ENCODE measurements around the gene DYNC1H1.

The DYNC1H1 gene

DNA sequence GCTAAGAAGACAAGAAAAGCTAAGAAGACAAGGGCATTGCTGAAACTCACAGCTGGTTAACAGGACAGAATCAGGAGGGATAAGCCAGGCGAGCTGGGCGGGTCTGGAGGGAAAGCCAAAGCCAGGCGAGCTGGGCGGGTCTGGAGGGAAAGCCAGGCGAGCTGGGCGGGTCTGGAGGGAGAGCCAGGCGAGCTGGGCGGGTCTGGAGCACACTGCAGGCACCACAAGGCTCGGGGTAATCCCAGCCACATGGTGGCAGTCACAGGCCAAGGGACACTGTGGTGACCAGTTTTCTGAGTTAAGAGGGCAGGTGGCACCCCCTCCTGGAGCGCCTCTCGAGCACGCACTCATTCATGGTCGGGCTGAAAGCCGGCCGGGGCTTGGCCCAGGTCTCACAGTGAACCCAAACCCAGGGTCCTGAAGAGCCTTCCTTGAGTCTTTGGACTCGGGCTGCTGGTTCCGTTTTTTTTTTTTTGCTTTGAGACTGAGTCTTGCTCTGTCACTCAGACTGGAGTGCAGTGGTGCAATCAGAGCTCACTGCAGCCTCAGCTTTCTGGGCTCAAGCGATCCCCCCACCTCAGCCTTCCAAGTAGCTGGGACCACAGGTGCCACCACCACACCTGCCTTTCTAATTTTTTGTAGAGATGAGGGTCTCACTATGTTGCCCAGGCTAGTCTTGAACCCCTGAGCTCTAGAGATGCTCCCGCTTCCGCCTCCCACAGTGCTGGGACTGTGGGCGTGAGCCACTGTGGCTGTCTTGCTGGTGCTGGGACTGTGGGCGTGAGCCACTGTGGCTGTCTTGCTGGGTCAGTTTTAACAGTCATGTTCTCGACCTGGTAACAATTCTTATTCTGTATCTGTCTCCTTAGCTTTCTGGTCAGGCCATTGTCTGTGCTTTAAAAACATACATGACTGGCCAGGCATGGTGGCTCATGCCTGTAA lies 82.2 kb downstream of the DYNC1H1 start:
- Histone ChIP-seq H3K4ac (ENCODE audit: low read length) (no peak overlapping the region), H3K79me1 (ENCODE audit: low read depth, low read length) (peaks cover 12% of the 10 kb centered on the region), H2AK5ac (ENCODE audit: low read depth, low read length) (no peak overlapping the region), H2BK5ac (ENCODE audit: low read length) (no peak overlapping the region), H3K27me3 (ENCODE audit: control insufficient read depth in 3 of 3, insufficient read depth in 3 of 3, low read depth in 1 of 3, low read length in 3 of 3) (no peaks in the 10 kb centered on the region), H3K23ac (ENCODE audit: low read depth, low read length, poor library complexity) (peak overlapping the region; percentile 68), H3K18ac (ENCODE audit: low read length) (no peak overlapping the region), H3K14ac (ENCODE audit: low read length) (no peak overlapping the region), H3K9me3 (replicated peaks in 1 of 2; ENCODE audit: control insufficient read depth in 2 of 2, insufficient read depth in 1 of 2, low read depth in 1 of 2, low read length in 2 of 2) (no peaks in the 10 kb centered on the region), H2AFZ (ENCODE audit: low read length) (no peak overlapping the region), H3K4me2 (ENCODE audit: insufficient read depth, low read length, poor library complexity, severe bottlenecking) (no peak overlapping the region), H2BK120ac (ENCODE audit: low read depth, low read length) (no peak overlapping the region), H3K36me3 (replicated peaks in 1 of 2; ENCODE audit: control insufficient read depth in 2 of 2, insufficient read depth in 2 of 2, low read length in 2 of 2) (peaks cover 64 to 96% of the 10 kb centered on the region in 2 donors), H2BK15ac (ENCODE audit: low read length) (no peak overlapping the region), H3K4me1 (ENCODE audit: control insufficient read depth in 2 of 2, insufficient read depth in 1 of 2, low read depth in 1 of 2, low read length in 2 of 2) (no peaks in the 10 kb centered on the region), H3K9ac (ENCODE audit: low read depth, low read length, poor library complexity) (no peak overlapping the region), H4K91ac (ENCODE audit: low read depth, low read length, poor library complexity) (no peak overlapping the region), H3K4me3 (ENCODE audit: low read length in 2 of 2) (no peak overlapping the region), H3K27ac (replicated peaks; ENCODE audit: low read length) (no peak overlapping the region), H4K8ac (ENCODE audit: low read depth, low read length) (peak overlapping the region; percentile 82), H2BK12ac (ENCODE audit: low read length) (no peak overlapping the region)
- WGBS, 2 donors (ENCODE audit: extremely low coverage in 2 of 2, insufficient read length in 2 of 2, insufficient replicate concordance in 1 of 2) = no CpG with 5 or more reads among the region's 23 CpGs
- peak; percentile 71 for DNase-seq (ENCODE audit: low spot score)

DNA sequence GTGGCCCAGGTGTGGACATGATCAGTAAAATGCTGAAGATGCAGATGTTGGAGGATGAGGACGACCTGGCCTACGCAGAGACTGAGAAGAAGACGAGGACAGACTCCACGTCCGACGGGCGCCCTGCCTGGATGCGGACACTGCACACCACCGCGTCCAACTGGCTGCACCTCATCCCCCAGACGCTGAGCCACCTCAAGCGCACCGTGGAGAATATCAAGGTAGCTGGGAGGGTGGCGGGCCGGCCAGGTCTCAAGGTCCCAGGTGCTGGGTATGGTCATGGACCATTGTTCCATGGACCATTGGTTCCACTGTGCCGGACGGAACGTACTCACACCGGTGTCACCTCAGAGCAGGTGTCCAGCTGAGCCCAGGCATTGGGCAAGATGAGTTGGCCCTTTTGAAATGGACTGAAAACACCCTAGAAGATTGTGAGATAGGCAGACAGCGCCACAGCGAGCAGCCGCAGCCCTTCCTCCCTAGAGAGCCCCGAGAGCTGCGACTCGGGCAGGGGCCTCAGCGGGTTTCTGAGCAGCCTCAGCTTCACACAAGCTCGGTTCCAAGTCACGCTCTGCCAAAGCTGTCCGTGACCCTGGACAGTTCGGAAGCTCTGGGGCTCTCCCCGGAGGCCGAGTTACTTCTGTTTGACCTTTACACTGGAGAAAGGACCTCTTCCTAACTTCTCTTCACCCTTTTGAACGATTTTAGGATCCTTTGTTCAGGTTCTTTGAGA lies 83.6 kb downstream of the DYNC1H1 start:
- WGBS, 2 donors (ENCODE audit: extremely low coverage in 2 of 2, insufficient read length in 2 of 2, insufficient replicate concordance in 1 of 2) = no CpG with 5 or more reads among the region's 33 CpGs
- Histone ChIP-seq H2AFZ (ENCODE audit: low read length) (no peak overlapping the region), H3K9me3 (replicated peaks in 1 of 2; ENCODE audit: control insufficient read depth in 2 of 2, insufficient read depth in 1 of 2, low read depth in 1 of 2, low read length in 2 of 2) (no peaks in the 10 kb centered on the region), H3K27me3 (ENCODE audit: control insufficient read depth in 3 of 3, insufficient read depth in 3 of 3, low read depth in 1 of 3, low read length in 3 of 3) (no peaks in the 10 kb centered on the region), H3K79me1 (ENCODE audit: low read depth, low read length) (peaks cover 12% of the 10 kb centered on the region), H3K4me2 (ENCODE audit: insufficient read depth, low read length, poor library complexity, severe bottlenecking) (no peak overlapping the region), H2BK15ac (ENCODE audit: low read length) (no peak overlapping the region), H4K91ac (ENCODE audit: low read depth, low read length, poor library complexity) (no peak overlapping the region), H2BK12ac (ENCODE audit: low read length) (no peak overlapping the region), H4K8ac (ENCODE audit: low read depth, low read length) (no peak overlapping the region), H3K23ac (ENCODE audit: low read depth, low read length, poor library complexity) (no peak overlapping the region), H2BK120ac (ENCODE audit: low read depth, low read length) (no peak overlapping the region), H3K9ac (ENCODE audit: low read depth, low read length, poor library complexity) (no peak overlapping the region), H3K4me3 (ENCODE audit: low read length in 2 of 2) (no peak overlapping the region), H2AK5ac (ENCODE audit: low read depth, low read length) (no peak overlapping the region), H3K14ac (ENCODE audit: low read length) (no peak overlapping the region), H2BK5ac (ENCODE audit: low read length) (no peak overlapping the region), H3K27ac (replicated peaks; ENCODE audit: low read length) (no peak overlapping the region), H3K18ac (ENCODE audit: low read length) (peak overlapping the region; percentile 17), H3K36me3 (replicated peaks in 1 of 2; ENCODE audit: control insufficient read depth in 2 of 2, insufficient read depth in 2 of 2, low read length in 2 of 2) (peaks cover 57 to 96% of the 10 kb centered on the region in 2 donors), H3K4ac (ENCODE audit: low read length) (no peak overlapping the region), H3K4me1 (ENCODE audit: control insufficient read depth in 2 of 2, insufficient read depth in 1 of 2, low read depth in 1 of 2, low read length in 2 of 2) (no peaks in the 10 kb centered on the region)
- DNase-seq (ENCODE audit: low spot score) = no peak

DNA sequence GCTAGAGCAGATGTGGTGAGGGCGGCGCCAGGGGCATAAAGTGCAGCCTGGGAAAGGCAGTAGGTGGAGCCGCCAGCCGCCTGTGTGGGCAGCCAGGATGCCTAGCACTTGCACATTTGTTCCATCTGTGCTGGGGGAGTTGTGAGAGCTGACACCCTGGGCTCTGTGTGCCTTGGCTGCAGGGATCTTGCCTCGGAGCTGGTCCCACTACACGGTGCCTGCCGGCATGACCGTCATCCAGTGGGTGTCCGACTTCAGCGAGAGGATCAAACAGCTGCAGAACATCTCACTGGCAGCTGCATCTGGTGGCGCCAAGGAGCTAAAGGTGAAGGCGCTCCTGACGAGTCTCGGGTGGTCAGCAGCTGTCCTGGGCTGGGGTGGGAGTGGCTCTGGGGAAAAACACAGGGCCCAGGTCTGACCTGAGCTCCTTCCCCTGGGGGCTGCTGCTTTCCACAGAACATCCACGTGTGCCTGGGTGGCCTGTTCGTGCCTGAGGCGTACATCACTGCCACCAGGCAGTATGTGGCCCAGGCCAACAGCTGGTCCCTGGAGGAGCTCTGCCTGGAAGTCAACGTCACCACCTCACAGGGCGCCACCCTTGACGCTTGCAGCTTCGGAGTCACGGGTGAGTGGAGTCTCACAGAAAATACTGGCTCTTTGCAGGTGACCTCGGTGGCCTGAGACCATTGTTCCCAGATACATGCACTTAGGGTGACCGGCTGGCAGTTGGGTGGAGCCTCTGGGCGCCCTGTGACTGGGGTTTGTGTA lies 85.1 kb downstream of the DYNC1H1 start:
- DNase-seq (ENCODE audit: low spot score) = no peak
- Histone ChIP-seq H3K4me1 (ENCODE audit: control insufficient read depth in 2 of 2, insufficient read depth in 1 of 2, low read depth in 1 of 2, low read length in 2 of 2) (no peaks in the 10 kb centered on the region), H3K18ac (ENCODE audit: low read length) (no peak overlapping the region), H3K27ac (replicated peaks; ENCODE audit: low read length) (no peak overlapping the region), H3K23ac (ENCODE audit: low read depth, low read length, poor library complexity) (peak overlapping the region; percentile 65), H3K4ac (ENCODE audit: low read length) (no peak overlapping the region), H3K79me1 (ENCODE audit: low read depth, low read length) (peaks cover 12% of the 10 kb centered on the region), H2AFZ (ENCODE audit: low read length) (no peak overlapping the region), H3K36me3 (replicated peaks in 1 of 2; ENCODE audit: control insufficient read depth in 2 of 2, insufficient read depth in 2 of 2, low read length in 2 of 2) (peaks cover 44 to 90% of the 10 kb centered on the region in 2 donors), H2AK5ac (ENCODE audit: low read depth, low read length) (no peak overlapping the region), H3K9me3 (replicated peaks in 1 of 2; ENCODE audit: control insufficient read depth in 2 of 2, insufficient read depth in 1 of 2, low read depth in 1 of 2, low read length in 2 of 2) (no peaks in the 10 kb centered on the region), H3K14ac (ENCODE audit: low read length) (no peak overlapping the region), H3K4me2 (ENCODE audit: insufficient read depth, low read length, poor library complexity, severe bottlenecking) (peak overlapping the region; percentile 11), H2BK12ac (ENCODE audit: low read length) (peak overlapping the region; percentile 58), H3K9ac (ENCODE audit: low read depth, low read length, poor library complexity) (peak overlapping the region; percentile 30), H4K91ac (ENCODE audit: low read depth, low read length, poor library complexity) (no peak overlapping the region), H3K27me3 (ENCODE audit: control insufficient read depth in 3 of 3, insufficient read depth in 3 of 3, low read depth in 1 of 3, low read length in 3 of 3) (no peaks in the 10 kb centered on the region), H3K4me3 (ENCODE audit: low read length in 2 of 2) (no peak overlapping the region), H2BK15ac (ENCODE audit: low read length) (no peak overlapping the region), H2BK5ac (ENCODE audit: low read length) (no peak overlapping the region), H4K8ac (ENCODE audit: low read depth, low read length) (peak overlapping the region; percentile 82), H2BK120ac (ENCODE audit: low read depth, low read length) (no peak overlapping the region)
- WGBS, 2 donors (ENCODE audit: extremely low coverage in 2 of 2, insufficient read length in 2 of 2, insufficient replicate concordance in 1 of 2) = no CpG with 5 or more reads among the region's 25 CpGs
